Epithelial cell of proximal tubule (primary cell): ENCODE data around the gene SYT3. TPM values are rescaled to one million over a fixed set of nuclear protein-coding genes. Genes with fewer than 3 reads are reported as not detected.
"Not testable (repeated sequence)": the region's sequence is repeated elsewhere in the genome, so short reads cannot be mapped to it uniquely, and the experiment has no call there.

Experiments used
- DNase-seq: peaks from one replicate; pipeline ENCODE4 v3.0.0-alpha.2; 2011; ENCODE audit warnings: low read depth
- H3K4me3 ChIP-seq: 2 replicates; pipeline ENCODE4 v1.5.1; 2011; ENCODE audit warnings: low read depth, mild to moderate bottlenecking, low read length
- CTCF ChIP-seq: conservative IDR thresholded peaks from 2 replicates; pipeline ENCODE4 v1.5.1; 2012; ENCODE audit warnings: low read depth, mild to moderate bottlenecking, low read length
- total RNA-seq: library from RNA; depleted of rRNA; stranded (reverse); fragments of >200 nt; gene quantifications from 2 replicates; pipeline ENCODE4 v1.2.3, GENCODE V29; 2015

Gene SYT3
- total RNA-seq, 1 donor from 2014 or later, result not detected

GRCh38 chr19:50599427-50599826 is 40.3 kb downstream of the SYT3 start:
- DNase-seq, result no peak
- no peak overlapping the region for H3K4me3 ChIP-seq
- no peak for TF ChIP-seq CTCF

- TF ChIP-seq CTCF, result no peak
- H3K4me3 ChIP-seq, result no peak overlapping the region
- no peak for DNase-seq
Observed at GRCh38 chr19:50590191-50590590, 49.5 kb downstream of the SYT3 start.

- not testable (repeated sequence) for DNase-seq, H3K4me3 ChIP-seq
Observed at GRCh38 chr19:50581795-50582660, 57.7 kb downstream of the SYT3 start.

GRCh38 chr19:50580970-50581634 is 58.6 kb downstream of the SYT3 start:
- no peak for TF ChIP-seq CTCF
- no peak overlapping the region for H3K4me3 ChIP-seq
- DNase-seq, result peak; percentile 20

GRCh38 chr19:50580240-50580639 is 59.4 kb downstream of the SYT3 start:
- no peak overlapping the region for H3K4me3 ChIP-seq
- no peak for TF ChIP-seq CTCF
- DNase-seq, result no peak

- not testable (repeated sequence) for H3K4me3 ChIP-seq, DNase-seq
Observed at GRCh38 chr19:50576769-50577168, 62.9 kb downstream of the SYT3 start.

- H3K4me3 ChIP-seq, result no peak overlapping the region
- no peak for DNase-seq
- TF ChIP-seq CTCF, result no peak
Observed at GRCh38 chr19:50573741-50574461, 65.8 kb downstream of the SYT3 start.

Other genes starting within 250 kb of the SYT3 start
- gene SPIB, start 220.9 kb downstream of the SYT3 start, total RNA-seq, result not detected in 2 replicates
- not detected in 2 replicates for gene MYBPC2, start 207.0 kb downstream of the SYT3 start, total RNA-seq
- gene EMC10, start 163.4 kb downstream of the SYT3 start, total RNA-seq, result 123 and 185 TPM in 2 replicates
- 0.69 and 2.2 TPM in 2 replicates for gene GARIN5A, start 163.0 kb downstream of the SYT3 start, total RNA-seq
- 16.1 and 36.4 TPM in 2 replicates for gene JOSD2, start 128.7 kb downstream of the SYT3 start, total RNA-seq
- not detected in 2 replicates for gene ASPDH, start 126.0 kb downstream of the SYT3 start, total RNA-seq
- 0.07 and 0.69 TPM in 2 replicates for gene LRRC4B, start 71.4 kb downstream of the SYT3 start, total RNA-seq
- 9.6 TPM in 1 of 2 replicates, not detected in the other for gene C19orf81, start 9.6 kb upstream of the SYT3 start, total RNA-seq
- gene SHANK1, start 79.9 kb upstream of the SYT3 start, total RNA-seq, result 0.29 TPM in 1 of 2 replicates, not detected in the other
- 2.8 and 12.7 TPM in 2 replicates for gene CLEC11A, start 83.5 kb upstream of the SYT3 start, total RNA-seq
- gene GPR32, start 130.6 kb upstream of the SYT3 start, total RNA-seq, result not detected in 2 replicates
- gene ACP4, start 150.5 kb upstream of the SYT3 start, total RNA-seq, result not detected in 2 replicates
- gene KLK1, start 183.9 kb upstream of the SYT3 start, total RNA-seq, result 5.0 TPM in 1 of 2 replicates, not detected in the other
- not detected in 2 replicates for gene KLK15, start 193.7 kb upstream of the SYT3 start, total RNA-seq
- gene KLK3, start 215.0 kb upstream of the SYT3 start, total RNA-seq, result not detected in 2 replicates
- not detected in 2 replicates for gene KLK2, start 233.6 kb upstream of the SYT3 start, total RNA-seq